SK-N-MC (cell line): ENCODE data around the gene GPR25.

Experiments used
- EZH2 ChIP-seq: fragments of 200-600 bp; sonication (generic); IDR thresholded peaks from one replicate; pipeline ENCODE4 v1.6.1; 2017; ENCODE audit warnings: antibody characterized with exemption
- FOXP2 ChIP-seq: optimal IDR thresholded peaks from 2 replicates; pipeline ENCODE3; 2011; ENCODE audit warnings: mild to moderate bottlenecking, moderate library complexity; ENCODE audit not compliant: insufficient read depth; ENCODE audit errors: extremely low read length, control extremely low read depth
- POLR2AphosphoS5 ChIP-seq: IDR thresholded peaks from 2 replicates; pipeline ENCODE4 v1.6.1; 2012; ENCODE audit warnings: mild to moderate bottlenecking, low read depth, low read length, borderline replicate concordance

DNA sequence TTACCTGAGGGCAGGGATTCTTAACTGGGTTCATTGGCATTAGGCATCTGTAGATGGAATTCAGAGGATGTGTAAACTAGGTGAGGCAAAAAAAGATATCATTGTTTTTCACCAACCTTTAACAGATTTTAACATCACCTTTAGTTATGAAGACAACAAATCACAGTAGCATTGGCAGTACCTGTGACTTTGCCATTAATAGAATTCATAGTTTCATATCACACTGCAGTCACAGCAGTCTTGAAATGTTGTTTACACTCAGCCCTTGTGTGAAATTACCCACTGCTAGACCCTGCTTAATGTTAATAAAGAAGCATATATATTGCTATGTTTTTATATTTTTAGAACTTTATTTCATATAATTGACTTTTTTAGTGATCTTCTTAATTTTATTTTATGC, 20.2 kb downstream of the GPR25 start:
- TF ChIP-seq EZH2, result no peak
- TF ChIP-seq POLR2AphosphoS5, result no peak
- no peak for TF ChIP-seq FOXP2
